ENCODE data around the gene E4F1. TPM values are rescaled to one million over a fixed set of nuclear protein-coding genes. Genes with fewer than 3 reads are reported as not detected.

E4F1 gene
- total and polyA plus RNA-seq, 4 donors: 4.4 to 19.1 (median 13.7) TPM

DNA sequence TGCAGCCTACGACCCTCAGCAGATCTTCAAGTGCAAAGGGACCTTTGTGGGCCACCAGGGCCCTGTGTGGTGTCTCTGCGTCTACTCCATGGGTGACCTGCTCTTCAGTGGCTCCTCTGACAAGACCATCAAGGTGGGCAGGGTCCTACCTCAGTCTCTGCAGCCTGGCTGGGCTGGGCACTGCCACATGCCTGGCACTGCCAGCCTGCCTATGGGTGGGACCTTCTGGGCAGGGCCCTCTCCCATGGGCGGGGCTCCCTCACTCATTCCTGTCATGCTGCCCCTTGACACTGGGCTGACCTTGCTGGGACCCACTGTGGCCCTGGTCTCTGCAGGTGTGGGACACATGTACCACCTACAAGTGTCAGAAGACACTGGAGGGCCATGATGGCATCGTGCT lies 49.5 kb upstream of the E4F1 start:
- no peak for TF ChIP-seq YY1 (IDR thresholded peaks at IDR 0.05)
- no peak for TF ChIP-seq NR2F2 (IDR thresholded peaks at IDR 0.05)
- TF ChIP-seq ATF3 (IDR thresholded peaks at IDR 0.05): no peak
- TF ChIP-seq RAD21 (IDR thresholded peaks at IDR 0.05): no peak
- no peak for TF ChIP-seq CTCF (IDR thresholded peaks at IDR 0.05; ENCODE audit: low read depth, low read length, missing input control)
- TF ChIP-seq TAF1 (conservative IDR thresholded peaks at IDR 0.05): no peak
- TF ChIP-seq HNF4G (IDR thresholded peaks at IDR 0.05): no peak
- no peak for TF ChIP-seq EGR1 (IDR thresholded peaks at IDR 0.05; ENCODE audit: low read depth in 2 of 2)
- TF ChIP-seq, protein P1, sequence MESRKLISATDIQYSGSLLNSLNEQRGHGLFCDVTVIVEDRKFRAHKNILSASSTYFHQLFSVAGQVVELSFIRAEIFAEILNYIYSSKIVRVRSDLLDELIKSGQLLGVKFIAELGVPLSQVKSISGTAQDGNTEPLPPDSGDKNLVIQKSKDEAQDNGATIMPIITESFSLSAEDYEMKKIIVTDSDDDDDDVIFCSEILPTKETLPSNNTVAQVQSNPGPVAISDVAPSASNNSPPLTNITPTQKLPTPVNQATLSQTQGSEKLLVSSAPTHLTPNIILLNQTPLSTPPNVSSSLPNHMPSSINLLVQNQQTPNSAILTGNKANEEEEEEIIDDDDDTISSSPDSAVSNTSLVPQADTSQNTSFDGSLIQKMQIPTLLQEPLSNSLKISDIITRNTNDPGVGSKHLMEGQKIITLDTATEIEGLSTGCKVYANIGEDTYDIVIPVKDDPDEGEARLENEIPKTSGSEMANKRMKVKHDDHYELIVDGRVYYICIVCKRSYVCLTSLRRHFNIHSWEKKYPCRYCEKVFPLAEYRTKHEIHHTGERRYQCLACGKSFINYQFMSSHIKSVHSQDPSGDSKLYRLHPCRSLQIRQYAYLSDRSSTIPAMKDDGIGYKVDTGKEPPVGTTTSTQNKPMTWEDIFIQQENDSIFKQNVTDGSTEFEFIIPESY (IDR thresholded peaks at IDR 0.05): no peak
- TF ChIP-seq SP1 (IDR thresholded peaks at IDR 0.05): no peak
- TF ChIP-seq MAX (IDR thresholded peaks at IDR 0.05): no peak
- TF ChIP-seq, protein P2, sequence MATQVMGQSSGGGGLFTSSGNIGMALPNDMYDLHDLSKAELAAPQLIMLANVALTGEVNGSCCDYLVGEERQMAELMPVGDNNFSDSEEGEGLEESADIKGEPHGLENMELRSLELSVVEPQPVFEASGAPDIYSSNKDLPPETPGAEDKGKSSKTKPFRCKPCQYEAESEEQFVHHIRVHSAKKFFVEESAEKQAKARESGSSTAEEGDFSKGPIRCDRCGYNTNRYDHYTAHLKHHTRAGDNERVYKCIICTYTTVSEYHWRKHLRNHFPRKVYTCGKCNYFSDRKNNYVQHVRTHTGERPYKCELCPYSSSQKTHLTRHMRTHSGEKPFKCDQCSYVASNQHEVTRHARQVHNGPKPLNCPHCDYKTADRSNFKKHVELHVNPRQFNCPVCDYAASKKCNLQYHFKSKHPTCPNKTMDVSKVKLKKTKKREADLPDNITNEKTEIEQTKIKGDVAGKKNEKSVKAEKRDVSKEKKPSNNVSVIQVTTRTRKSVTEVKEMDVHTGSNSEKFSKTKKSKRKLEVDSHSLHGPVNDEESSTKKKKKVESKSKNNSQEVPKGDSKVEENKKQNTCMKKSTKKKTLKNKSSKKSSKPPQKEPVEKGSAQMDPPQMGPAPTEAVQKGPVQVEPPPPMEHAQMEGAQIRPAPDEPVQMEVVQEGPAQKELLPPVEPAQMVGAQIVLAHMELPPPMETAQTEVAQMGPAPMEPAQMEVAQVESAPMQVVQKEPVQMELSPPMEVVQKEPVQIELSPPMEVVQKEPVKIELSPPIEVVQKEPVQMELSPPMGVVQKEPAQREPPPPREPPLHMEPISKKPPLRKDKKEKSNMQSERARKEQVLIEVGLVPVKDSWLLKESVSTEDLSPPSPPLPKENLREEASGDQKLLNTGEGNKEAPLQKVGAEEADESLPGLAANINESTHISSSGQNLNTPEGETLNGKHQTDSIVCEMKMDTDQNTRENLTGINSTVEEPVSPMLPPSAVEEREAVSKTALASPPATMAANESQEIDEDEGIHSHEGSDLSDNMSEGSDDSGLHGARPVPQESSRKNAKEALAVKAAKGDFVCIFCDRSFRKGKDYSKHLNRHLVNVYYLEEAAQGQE (IDR thresholded peaks at IDR 0.05): no peak
- no peak for TF ChIP-seq FOXA1 (IDR thresholded peaks at IDR 0.05)
- 95% methylated on average over 4 of the region's 4 CpGs for WGBS
- DNase-seq (ENCODE audit: low spot score): no peak

GRCh38 chr16:2174396-2175131 lies 48.8 kb upstream of the E4F1 start:
- WGBS: 93% methylated on average over 21 of the region's 21 CpGs
- H3K9ac ChIP-seq (ENCODE audit: low read depth in 1 of 2, low read length in 2 of 2): no peak overlapping the region
- H3K4me3 ChIP-seq (ENCODE audit: low read depth in 1 of 3, low read length in 3 of 3): no peak overlapping the region
- peaks cover 12 to 64% (median 33%) of the 10 kb centered on the region in 4 donors for H3K36me3 ChIP-seq (ENCODE audit: control insufficient read depth in 4 of 4, insufficient read depth in 3 of 4, low read depth in 1 of 4, low read length in 3 of 4)
- H3K4me1 ChIP-seq (ENCODE audit: control insufficient read depth in 4 of 4, insufficient read depth in 4 of 4, low read length in 3 of 4): no peaks in the 10 kb centered on the region
- no peaks in the 10 kb centered on the region for H3K9me3 ChIP-seq (ENCODE audit: control insufficient read depth in 4 of 4, low read length in 3 of 4)
- no peak overlapping the region for H3K27ac ChIP-seq (ENCODE audit: low read depth in 1 of 2, low read length in 2 of 2)
- no peak for DNase-seq (ENCODE audit: low spot score)
- TF ChIP-seq FOXA1 (IDR thresholded peaks at IDR 0.05) (no peak), RAD21 (IDR thresholded peaks at IDR 0.05) (no peak), RXRA (IDR thresholded peaks at IDR 0.05) (no peak), SP1 (IDR thresholded peaks at IDR 0.05) (no peak), GABPA (IDR thresholded peaks at IDR 0.05 in 1 of 2, conservative IDR thresholded peaks at IDR 0.05 in 1 of 2) (no peak)
- TF ChIP-seq, protein P2 (IDR thresholded peaks at IDR 0.05): no peak
- no peaks in the 10 kb centered on the region for H3K27me3 ChIP-seq (ENCODE audit: control insufficient read depth in 4 of 4, insufficient read depth in 4 of 4, low read length in 3 of 4)

More for the DNA sequence above, 49.5 kb upstream of the E4F1 start:
- H3K4me3 ChIP-seq (ENCODE audit: low read depth in 1 of 3, low read length in 3 of 3): no peak overlapping the region
- H3K4me1 ChIP-seq (ENCODE audit: control insufficient read depth in 4 of 4, insufficient read depth in 4 of 4, low read length in 3 of 4): no peaks in the 10 kb centered on the region
- H3K27ac ChIP-seq (ENCODE audit: low read depth in 1 of 2, low read length in 2 of 2): no peak overlapping the region
- H3K9me3 ChIP-seq (ENCODE audit: control insufficient read depth in 4 of 4, low read length in 3 of 4): no peaks in the 10 kb centered on the region
- H3K9ac ChIP-seq (ENCODE audit: low read depth in 1 of 2, low read length in 2 of 2): no peak overlapping the region
- peaks cover 12 to 64% (median 33%) of the 10 kb centered on the region in 4 donors for H3K36me3 ChIP-seq (ENCODE audit: control insufficient read depth in 4 of 4, insufficient read depth in 3 of 4, low read depth in 1 of 4, low read length in 3 of 4)
- H3K27me3 ChIP-seq (ENCODE audit: control insufficient read depth in 4 of 4, insufficient read depth in 4 of 4, low read length in 3 of 4): no peaks in the 10 kb centered on the region
